Neural progenitor cell (in vitro differentiated cells): ENCODE data around the gene BEAN1. TPM values are rescaled to one million over a fixed set of nuclear protein-coding genes. Genes with fewer than 3 reads are reported as not detected.
A peak's percentile ranks its signal among the peaks of the same experiment; 100 is the strongest.

Experiments
- DNase-seq: peaks from one replicate; pipeline ENCODE4 v3.0.0-alpha.2; 2016; ENCODE audit warnings: low spot score
- H2AFZ ChIP-seq: fragments of 200-600 bp; sonication (generic); replicated peaks from 2 replicates; pipeline ENCODE4 v1.6.1; 2016; ENCODE audit warnings: antibody characterized with exemption
- H3F3A ChIP-seq: fragments of 200-600 bp; sonication (generic); 2 replicates; pipeline ENCODE4 v1.6.1; 2016; ENCODE audit warnings: antibody characterized with exemption, low read depth
- H3K27ac ChIP-seq: fragments of 200-600 bp; sonication (generic); 2 replicates; pipeline ENCODE4 v1.5.1; 2016; ENCODE audit warnings: mild to moderate bottlenecking
- H3K27me3 ChIP-seq: fragments of 200-600 bp; sonication (generic); 2 replicates; pipeline ENCODE4 v1.6.1; 2016; ENCODE audit warnings: mild to moderate bottlenecking, moderate library complexity
- H3K36me3 ChIP-seq: fragments of 200-600 bp; sonication (generic); 2 replicates; pipeline ENCODE4 v1.5.1; 2016
- H3K4me1 ChIP-seq: fragments of 200-600 bp; sonication (generic); 2 replicates; pipeline ENCODE4 v1.6.1; 2016; ENCODE audit warnings: mixed run types
- H3K4me2 ChIP-seq: fragments of 200-600 bp; sonication (generic); 2 replicates; pipeline ENCODE4 v1.6.1; 2016
- H3K4me3 ChIP-seq: fragments of 200-600 bp; sonication (generic); 2 replicates; pipeline ENCODE4 v1.5.1; 2016
- H3K79me2 ChIP-seq: fragments of 200-600 bp; sonication (generic); 2 replicates; pipeline ENCODE4 v1.6.1; 2016; ENCODE audit warnings: low read depth
- H3K9ac ChIP-seq: fragments of 200-600 bp; sonication (generic); 2 replicates; pipeline ENCODE4 v1.6.1; 2016
- H3K9me3 ChIP-seq: fragments of 200-600 bp; sonication (generic); 2 replicates; pipeline ENCODE4 v1.5.1; 2016; ENCODE audit warnings: low read depth
- H4K20me1 ChIP-seq: fragments of 200-600 bp; sonication (generic); 2 replicates; pipeline ENCODE4 v1.6.1; 2016; ENCODE audit warnings: low read depth
- H3K27ac Mint-ChIP-seq: 3 replicates; pipeline ENCODE4 v1.8.0; 2021; ENCODE audit warnings: mixed read lengths
- H3K27me3 Mint-ChIP-seq: 2 replicates; pipeline ENCODE4 v1.8.0; 2022; ENCODE audit warnings: low read depth, mild to moderate bottlenecking, inconsistent platforms, moderate library complexity, mixed read lengths; ENCODE audit not compliant: insufficient read depth
- H3K36me3 Mint-ChIP-seq: 3 replicates; pipeline ENCODE4 v1.8.0; 2021; ENCODE audit warnings: mixed read lengths
- H3K4me1 Mint-ChIP-seq: 3 replicates; pipeline ENCODE4 v1.8.0; 2021; ENCODE audit warnings: mixed read lengths
- H3K4me3 Mint-ChIP-seq: 3 replicates; pipeline ENCODE4 v1.8.0; 2021; ENCODE audit warnings: mild to moderate bottlenecking, moderate library complexity, mixed read lengths
- H3K9me3 Mint-ChIP-seq: 3 replicates; pipeline ENCODE4 v1.8.0; 2020; ENCODE audit warnings: mixed read lengths
- EZH2 ChIP-seq: fragments of 200-600 bp; sonication (generic); IDR thresholded peaks from 2 replicates; pipeline ENCODE4 v1.6.1; 2017; ENCODE audit warnings: antibody characterized with exemption, mild to moderate bottlenecking, moderate library complexity
- EZH2phosphoT487 ChIP-seq: fragments of 200-600 bp; sonication (generic); IDR thresholded peaks from 2 replicates; pipeline ENCODE4 v1.6.1; 2017; ENCODE audit warnings: antibody characterized with exemption
- total RNA-seq: library from RNA; depleted of rRNA; stranded (reverse); fragments of >200 nt; gene quantifications from 2 replicates; pipeline ENCODE4 v1.2.3, GENCODE V29; 2015; ENCODE audit warnings: low replicate concordance
- TF ChIP-seq, protein P1 (sequence below): fragments of 200-600 bp; sonication (generic); IDR thresholded peaks from 2 replicates; pipeline ENCODE4 v1.5.1; 2017; ENCODE audit warnings: antibody characterized with exemption, mild to moderate bottlenecking

Gene BEAN1
- total RNA-seq, 1 donor from 2014 or later: 0.32 TPM

DNA sequence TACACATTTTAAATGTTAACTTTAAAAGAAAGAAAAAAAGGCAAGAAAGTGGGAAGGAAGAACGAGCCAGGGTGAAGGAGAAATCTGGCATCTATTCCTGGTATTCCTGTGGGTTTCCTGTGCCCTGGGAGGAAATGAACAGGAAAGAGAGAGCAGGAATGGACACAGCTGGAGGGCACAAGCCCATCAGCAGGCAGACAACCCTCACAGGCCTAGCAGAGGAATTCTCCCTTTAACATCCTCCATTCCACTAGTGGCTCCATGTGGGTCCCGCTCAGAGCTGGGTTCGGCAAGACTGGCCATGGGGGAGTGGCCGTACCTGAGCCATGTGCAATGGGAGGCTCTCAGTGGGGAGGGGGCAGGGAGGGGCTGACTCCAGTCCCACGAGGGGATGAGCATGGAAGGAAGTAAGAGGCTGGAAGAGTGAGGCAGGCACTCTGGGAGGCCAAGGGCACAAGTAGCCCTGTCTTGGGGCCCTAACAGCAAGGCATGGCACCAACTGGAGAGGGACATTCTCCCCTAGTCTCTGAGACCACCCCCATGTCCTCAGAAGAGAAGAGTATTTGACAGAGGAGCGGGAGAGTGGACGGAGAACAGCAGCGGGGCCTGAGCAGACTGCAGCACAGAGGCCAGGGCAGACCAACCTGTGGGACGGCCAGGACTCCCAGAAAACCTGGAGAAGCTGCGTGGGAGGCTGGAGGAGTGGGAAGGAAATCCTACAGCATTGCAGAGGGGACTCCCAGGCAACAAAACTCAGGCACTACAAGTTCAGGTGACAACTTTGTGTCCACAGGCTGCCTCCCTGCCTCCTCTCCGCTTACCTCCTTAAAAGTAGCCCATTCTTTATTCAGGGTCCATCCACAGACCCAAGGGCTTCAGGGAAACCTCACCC lies 92.6 kb downstream of the BEAN1 start:
- Histone ChIP-seq H3K9me3 (no peaks in the 10 kb centered on the region), H3K27ac (no peak overlapping the region), H3K9ac (no peak overlapping the region), H3K4me3 (no peak overlapping the region), H3K36me3 (no peaks in the 10 kb centered on the region), H3K79me2 (no peaks in the 10 kb centered on the region), H3F3A (no peaks in the 10 kb centered on the region), H3K4me1 (peaks cover 12% of the 10 kb centered on the region), H3K27me3 (no peaks in the 10 kb centered on the region), H3K4me2 (no peak overlapping the region), H2AFZ (no peak overlapping the region), H4K20me1 (no peaks in the 10 kb centered on the region)
- TF ChIP-seq EZH2: no peak
- TF ChIP-seq EZH2phosphoT487: no peak
- TF ChIP-seq, protein P1, sequence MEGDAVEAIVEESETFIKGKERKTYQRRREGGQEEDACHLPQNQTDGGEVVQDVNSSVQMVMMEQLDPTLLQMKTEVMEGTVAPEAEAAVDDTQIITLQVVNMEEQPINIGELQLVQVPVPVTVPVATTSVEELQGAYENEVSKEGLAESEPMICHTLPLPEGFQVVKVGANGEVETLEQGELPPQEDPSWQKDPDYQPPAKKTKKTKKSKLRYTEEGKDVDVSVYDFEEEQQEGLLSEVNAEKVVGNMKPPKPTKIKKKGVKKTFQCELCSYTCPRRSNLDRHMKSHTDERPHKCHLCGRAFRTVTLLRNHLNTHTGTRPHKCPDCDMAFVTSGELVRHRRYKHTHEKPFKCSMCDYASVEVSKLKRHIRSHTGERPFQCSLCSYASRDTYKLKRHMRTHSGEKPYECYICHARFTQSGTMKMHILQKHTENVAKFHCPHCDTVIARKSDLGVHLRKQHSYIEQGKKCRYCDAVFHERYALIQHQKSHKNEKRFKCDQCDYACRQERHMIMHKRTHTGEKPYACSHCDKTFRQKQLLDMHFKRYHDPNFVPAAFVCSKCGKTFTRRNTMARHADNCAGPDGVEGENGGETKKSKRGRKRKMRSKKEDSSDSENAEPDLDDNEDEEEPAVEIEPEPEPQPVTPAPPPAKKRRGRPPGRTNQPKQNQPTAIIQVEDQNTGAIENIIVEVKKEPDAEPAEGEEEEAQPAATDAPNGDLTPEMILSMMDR: no peak
- Mint-ChIP-seq H3K27me3 (peaks cover 5% of the 10 kb centered on the region), H3K4me1 (peaks cover 26% of the 10 kb centered on the region), H3K27ac (no peak overlapping the region), H3K9me3 (peaks cover 2% of the 10 kb centered on the region), H3K36me3 (peaks cover 17% of the 10 kb centered on the region), H3K4me3 (no peak overlapping the region)
- no peak for DNase-seq

DNA sequence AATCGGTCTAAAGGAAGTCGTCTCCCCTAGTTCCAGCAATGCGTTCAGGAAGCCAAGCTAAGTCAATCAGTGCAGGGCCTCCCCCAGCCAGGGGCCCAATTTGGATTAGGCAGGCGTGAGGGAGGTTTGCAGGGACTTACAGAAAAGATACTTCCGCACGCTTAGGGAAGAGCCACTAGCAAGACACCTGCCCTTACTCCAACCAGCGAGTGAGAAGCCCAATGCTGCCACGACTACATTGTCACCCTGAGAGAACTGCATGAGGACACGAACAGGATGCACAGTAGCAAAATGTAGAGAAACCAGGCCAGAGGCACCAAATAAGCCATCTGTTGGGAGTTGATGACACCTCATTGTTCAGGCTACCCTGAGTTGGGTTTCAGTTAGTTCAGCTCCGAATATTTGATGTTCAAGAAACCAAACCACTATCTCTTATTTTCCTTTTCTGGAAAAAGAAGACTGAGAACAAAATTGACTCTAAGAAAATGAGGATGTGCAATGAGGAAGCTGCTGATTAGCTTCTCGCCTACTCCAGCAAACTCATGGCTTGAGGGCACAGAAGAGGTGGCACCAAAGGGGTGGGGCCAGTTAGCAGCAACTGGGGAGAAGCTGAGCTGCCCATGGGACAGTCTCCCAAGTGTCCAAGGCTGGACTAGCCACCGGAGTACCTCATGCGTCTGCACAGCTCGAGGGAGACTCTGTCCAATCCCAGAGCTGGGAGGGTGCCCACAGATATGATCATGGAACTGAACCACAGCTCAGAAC lies 93.5 kb downstream of the BEAN1 start:
- Histone ChIP-seq H3K4me1 (peaks cover 12% of the 10 kb centered on the region), H3K9ac (no peak overlapping the region), H3K79me2 (no peaks in the 10 kb centered on the region), H4K20me1 (no peaks in the 10 kb centered on the region), H2AFZ (no peak overlapping the region), H3K27ac (no peak overlapping the region), H3K4me2 (no peak overlapping the region), H3K4me3 (no peak overlapping the region), H3F3A (no peaks in the 10 kb centered on the region), H3K36me3 (no peaks in the 10 kb centered on the region), H3K27me3 (no peaks in the 10 kb centered on the region), H3K9me3 (no peaks in the 10 kb centered on the region)
- peaks cover 26% of the 10 kb centered on the region for H3K4me1 Mint-ChIP-seq
- no peak overlapping the region for H3K4me3 Mint-ChIP-seq
- no peak for DNase-seq
- peaks cover 2% of the 10 kb centered on the region for H3K9me3 Mint-ChIP-seq
- H3K27ac Mint-ChIP-seq: no peak overlapping the region
- peaks cover 5% of the 10 kb centered on the region for H3K27me3 Mint-ChIP-seq
- TF ChIP-seq EZH2: no peak
- TF ChIP-seq EZH2phosphoT487: no peak
- H3K36me3 Mint-ChIP-seq: peaks cover 13% of the 10 kb centered on the region

DNA sequence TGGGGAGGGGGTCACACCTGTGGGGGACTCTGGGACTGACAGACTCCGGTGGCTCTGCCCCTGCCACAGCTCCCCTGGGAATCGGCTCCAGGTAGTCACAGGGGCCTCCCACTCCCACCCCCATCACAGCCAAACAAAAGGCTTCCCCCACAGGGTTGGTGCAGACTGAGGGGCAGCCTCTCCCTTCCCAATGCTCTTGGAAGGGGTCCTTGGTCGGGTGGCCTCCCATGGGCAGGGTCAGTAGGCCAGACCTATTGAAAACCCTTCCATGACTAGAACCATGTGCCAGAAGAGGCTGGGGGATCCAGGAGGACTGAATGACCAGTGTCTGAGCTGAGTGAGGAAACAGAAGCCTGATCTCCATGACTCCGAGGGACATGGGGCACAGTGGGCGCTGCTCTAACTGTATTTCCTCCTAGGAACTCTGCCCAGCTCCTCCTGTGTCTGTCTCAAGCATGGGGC lies 94.2 kb downstream of the BEAN1 start:
- H3K27ac Mint-ChIP-seq: peak overlapping the region; percentile 69
- H3K4me3 ChIP-seq: no peak overlapping the region
- peaks cover 11% of the 10 kb centered on the region for H3K36me3 Mint-ChIP-seq
- H3K4me3 Mint-ChIP-seq: no peak overlapping the region
- H4K20me1 ChIP-seq: no peaks in the 10 kb centered on the region
- peaks cover 4% of the 10 kb centered on the region for H3K27me3 Mint-ChIP-seq
- no peaks in the 10 kb centered on the region for H3K27me3 ChIP-seq
- no peak for DNase-seq
- no peaks in the 10 kb centered on the region for H3K36me3 ChIP-seq
- H3K27ac ChIP-seq: no peak overlapping the region
- no peak overlapping the region for H2AFZ ChIP-seq
- no peak overlapping the region for H3K9ac ChIP-seq
- peaks cover 12% of the 10 kb centered on the region for H3K4me1 ChIP-seq
- no peaks in the 10 kb centered on the region for H3K79me2 ChIP-seq
- H3K9me3 Mint-ChIP-seq: peaks cover under 1% of the 10 kb centered on the region
- peaks cover 24% of the 10 kb centered on the region for H3K4me1 Mint-ChIP-seq
- TF ChIP-seq, protein P1: no peak
- no peak for TF ChIP-seq EZH2phosphoT487
- TF ChIP-seq EZH2: no peak
- H3K9me3 ChIP-seq: no peaks in the 10 kb centered on the region
- no peak overlapping the region for H3K4me2 ChIP-seq
- no peaks in the 10 kb centered on the region for H3F3A ChIP-seq
